AG20443 (cell line): ENCODE measurements around the gene PEX14.
A peak's percentile ranks its signal among the peaks of the same experiment; 100 is the strongest.
"Not testable (repeated sequence)": the region's sequence is repeated elsewhere in the genome, so short reads cannot be mapped to it uniquely, and the experiment has no call there.

Experiments
- DNase-seq: peaks from one replicate; pipeline ENCODE4 v3.0.0; 2012; ENCODE audit warnings: low spot score, mixed read lengths

The PEX14 gene

DNA sequence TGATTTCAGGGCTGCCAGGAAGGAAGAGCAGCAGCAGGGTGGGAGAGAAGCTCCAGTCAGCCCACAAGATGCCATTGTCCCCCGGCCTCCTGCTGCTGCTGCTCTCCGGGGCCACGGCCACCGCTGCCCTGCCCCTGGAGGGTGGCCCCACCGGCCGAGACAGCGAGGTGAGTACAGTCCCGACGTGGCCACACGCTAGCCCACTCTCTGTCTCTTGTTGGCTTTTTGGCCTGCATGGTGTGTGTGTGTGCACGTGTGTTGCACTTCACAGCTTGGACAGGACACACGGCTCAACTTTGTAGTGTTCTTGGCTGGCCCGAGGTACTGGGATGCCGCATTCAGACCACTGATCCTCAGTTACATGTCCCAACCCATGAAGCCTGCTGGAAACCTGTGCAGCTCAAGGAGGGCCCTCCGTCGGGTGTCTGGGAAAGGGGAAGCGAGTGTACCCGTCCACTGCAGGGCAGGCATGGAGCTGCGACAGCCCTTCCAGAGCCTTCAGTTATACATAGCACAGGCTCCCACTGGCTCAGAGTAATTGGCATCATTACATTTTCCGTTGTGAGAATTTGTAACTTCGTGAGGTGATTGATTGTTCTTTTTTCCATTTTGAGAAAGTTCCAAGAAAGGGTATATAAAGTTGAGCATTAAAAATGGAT is 24.5 kb upstream of the PEX14 start:
- DNase-seq: peak; percentile 18

DNA sequence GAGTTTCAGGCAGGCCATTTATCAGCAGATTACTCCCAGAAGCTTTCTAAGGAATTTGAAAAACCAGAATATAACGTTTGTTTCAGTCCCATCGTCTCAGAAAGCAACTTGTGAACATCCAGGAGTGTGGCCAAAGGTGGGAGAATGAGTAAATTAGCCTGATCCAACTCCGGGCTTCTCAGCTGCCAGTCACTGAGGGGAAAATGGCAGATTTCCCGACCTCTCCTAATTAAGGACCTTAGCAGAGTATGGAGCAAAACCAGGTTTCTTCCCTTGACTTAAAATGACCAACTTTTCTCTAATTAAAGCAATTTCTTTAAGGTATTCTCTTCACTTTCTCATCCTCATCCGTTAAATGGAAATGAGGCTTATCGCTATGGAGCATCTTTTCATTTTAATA is 23.9 kb upstream of the PEX14 start:
- peak; percentile 21 for DNase-seq

DNA sequence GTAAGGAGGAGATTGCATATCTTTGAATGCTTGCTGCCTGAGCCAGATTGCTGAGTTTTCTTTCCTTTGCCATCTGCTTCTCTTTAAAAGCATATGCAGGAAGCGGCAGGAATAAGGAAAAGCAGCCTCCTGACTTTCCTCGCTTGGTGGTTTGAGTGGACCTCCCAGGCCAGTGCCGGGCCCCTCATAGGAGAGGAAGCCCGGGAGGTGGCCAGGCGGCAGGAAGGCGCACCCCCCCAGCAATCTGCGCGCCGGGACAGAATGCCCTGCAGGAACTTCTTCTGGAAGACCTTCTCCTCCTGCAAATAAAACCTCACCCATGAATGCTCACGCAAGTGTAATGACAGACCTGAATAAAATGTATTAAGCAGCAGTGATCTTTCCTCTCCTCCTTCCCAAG is 23.5 kb upstream of the PEX14 start:
- peak; percentile 84 for DNase-seq

DNA sequence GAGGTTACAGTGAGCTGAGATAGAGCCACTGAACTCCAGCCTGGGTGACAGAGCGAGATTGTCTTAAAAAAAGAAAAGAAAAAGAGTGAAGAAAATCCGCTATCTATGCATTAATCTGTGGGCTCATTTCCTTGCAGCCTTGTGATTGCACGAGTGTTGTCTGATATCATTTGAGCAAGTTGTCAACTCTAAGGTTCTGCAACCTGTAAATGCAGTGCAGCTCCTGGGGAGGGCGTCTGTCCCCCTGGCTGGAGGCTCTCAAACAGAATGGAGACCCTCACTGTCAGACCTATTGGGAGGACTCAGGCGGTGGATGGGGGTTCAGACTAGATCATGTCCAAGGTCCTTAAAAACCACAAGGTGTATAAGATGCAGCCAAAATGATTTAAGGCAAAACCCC is 18.7 kb upstream of the PEX14 start:
- no peak for DNase-seq

DNA sequence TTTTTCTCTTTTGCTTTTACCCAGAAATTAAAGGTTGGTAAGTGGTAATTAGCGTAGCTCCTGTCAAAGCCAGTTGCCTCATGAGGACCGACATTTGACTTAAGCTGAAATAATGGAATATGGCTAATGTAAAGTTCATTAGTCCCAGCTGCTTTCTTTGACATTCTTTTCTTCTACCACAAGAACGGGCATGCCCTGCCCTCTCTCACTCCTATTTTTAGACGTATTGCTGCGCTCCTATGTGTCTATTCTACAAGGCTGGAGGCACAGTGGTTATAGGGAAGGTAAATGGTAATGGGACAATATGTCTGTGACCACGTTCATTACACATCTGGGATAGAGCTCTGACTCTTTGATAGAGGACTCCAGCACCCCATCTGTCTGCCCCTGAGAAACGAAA is 18.1 kb upstream of the PEX14 start:
- no peak for DNase-seq

DNA sequence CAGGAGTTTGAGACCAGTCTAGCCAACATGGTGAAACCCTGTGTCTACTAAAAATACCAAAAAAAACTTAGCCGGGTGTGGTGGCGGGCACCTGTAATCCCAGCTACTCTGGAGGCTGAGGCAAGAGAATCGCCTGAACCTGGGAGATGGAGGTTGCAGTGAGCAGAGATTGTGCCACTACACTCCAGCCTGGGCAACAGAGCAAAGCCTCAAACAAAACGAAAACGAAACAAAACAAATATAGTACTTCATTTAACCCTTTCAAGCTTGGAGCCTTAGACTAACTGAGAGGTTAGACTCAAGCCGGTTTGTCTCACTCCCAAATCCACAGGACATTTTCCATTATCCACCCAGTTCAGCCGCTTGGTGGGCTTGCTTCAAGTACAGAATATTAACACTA is 17.3 kb upstream of the PEX14 start:
- not testable (repeated sequence) for DNase-seq

DNA sequence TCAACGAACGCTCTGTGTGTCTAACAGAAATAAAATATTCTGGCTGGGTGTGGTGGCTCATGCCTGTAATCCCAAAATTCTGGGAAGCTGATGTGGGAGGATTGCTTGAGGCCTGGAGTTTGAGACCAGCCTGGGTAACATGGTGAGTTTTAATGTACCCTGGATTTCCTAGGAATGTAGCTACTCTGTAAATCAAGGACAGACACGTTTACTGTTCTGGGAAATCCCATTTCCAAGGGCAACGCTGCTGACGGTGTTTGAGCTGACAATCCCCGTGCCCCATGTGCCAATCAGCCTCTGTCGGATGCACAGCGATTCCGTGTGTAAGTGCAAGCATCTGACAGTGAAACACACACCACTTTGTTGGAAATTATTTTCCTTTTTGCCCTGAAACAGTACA is 16.9 kb upstream of the PEX14 start:
- DNase-seq: no peak

DNA sequence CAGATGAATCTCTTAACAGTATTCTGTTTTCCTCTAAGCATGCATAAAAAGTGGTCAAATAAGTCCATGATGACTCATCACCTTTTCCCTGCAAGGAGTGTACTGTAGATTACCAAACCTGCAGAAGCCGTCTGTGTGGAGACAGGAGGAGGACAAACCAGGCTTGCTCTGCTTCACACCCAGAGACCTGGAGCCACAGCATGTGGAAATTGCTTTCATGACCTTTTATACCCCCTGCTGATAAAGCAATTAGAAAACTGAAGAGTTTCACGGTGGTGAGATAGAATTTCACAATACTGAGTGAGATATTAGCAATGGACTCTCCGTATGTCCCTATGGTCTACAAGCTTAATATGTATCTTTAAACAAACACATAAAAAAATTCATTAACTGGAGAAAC is 15.6 kb upstream of the PEX14 start:
- DNase-seq: peak; percentile 69

DNA sequence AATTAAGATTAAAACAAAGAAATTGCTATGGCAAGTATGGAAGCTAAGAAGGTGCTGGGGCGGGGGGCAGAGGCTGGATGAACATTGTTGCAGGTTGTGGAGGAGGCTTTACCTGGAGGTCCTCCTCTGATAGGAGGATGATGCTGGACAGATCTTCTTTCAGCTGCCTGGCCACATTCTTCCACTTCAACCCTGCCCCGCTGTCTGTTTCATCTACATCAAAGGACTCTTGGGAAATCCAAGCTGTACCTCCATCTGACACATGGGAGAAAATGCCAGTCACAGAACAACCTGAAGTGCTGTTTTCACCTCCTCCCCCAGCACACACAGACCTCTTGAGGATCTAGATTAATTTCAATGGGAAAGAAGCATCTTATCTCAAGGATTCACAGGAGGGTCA is 7.7 kb upstream of the PEX14 start:
- no peak for DNase-seq

DNA sequence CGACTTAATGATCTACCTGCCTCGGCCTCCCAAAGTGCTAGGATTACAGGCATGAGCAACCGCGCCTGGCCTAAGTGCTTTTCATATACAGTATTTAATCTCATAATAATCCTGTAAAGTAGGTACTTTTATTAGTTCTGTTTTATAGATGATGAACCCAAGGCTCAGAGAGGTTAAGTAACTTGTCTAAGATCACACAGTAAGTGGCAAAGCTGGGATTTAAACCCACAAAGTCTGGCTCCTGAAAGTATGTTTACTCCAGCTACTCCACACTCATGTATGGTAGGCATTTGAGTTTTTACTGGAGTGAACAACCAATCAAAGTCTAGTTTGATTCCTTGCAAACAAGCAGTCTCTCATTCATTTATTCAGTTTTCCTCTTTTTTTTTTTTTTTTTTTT is 4.7 kb upstream of the PEX14 start:
- no peak for DNase-seq

DNA sequence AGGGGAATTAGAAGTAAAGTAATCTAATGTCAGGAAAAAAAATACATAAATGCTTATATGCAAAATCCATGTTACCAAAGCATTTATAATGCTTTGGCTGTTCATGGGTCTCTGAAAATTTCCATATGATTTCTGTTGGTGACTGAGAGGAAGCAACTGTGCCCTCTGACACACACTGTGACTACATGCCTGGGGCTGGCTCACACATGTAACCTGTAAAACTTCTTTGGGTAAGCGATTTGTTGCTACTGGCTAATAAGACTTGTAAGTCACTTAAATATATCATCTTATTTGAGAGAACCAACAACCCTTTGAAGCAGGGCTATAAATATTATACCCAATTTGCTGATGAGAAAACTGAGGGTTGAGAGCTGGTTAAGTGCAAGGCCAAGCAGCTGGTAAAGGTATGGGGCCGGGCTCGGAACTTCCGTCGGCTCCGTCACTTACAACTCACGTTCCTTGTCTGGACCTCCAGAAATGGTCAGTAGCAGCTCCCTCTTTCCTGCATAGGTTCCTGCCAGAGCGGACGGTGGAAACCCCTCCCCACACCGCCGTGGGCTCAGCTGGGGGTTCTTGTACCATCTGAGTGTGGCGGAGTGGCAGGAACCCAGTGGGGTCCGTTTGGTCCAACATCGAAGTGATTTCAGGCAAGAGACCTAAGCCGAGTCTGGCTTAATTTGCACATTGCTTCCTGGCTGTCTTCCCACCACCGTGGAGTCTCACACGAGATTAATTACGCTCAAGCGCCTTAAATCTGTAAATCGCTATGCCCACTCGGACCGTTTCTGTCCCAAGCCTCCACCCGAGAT is 3.1 kb upstream of the PEX14 start:
- no peak for DNase-seq

DNA sequence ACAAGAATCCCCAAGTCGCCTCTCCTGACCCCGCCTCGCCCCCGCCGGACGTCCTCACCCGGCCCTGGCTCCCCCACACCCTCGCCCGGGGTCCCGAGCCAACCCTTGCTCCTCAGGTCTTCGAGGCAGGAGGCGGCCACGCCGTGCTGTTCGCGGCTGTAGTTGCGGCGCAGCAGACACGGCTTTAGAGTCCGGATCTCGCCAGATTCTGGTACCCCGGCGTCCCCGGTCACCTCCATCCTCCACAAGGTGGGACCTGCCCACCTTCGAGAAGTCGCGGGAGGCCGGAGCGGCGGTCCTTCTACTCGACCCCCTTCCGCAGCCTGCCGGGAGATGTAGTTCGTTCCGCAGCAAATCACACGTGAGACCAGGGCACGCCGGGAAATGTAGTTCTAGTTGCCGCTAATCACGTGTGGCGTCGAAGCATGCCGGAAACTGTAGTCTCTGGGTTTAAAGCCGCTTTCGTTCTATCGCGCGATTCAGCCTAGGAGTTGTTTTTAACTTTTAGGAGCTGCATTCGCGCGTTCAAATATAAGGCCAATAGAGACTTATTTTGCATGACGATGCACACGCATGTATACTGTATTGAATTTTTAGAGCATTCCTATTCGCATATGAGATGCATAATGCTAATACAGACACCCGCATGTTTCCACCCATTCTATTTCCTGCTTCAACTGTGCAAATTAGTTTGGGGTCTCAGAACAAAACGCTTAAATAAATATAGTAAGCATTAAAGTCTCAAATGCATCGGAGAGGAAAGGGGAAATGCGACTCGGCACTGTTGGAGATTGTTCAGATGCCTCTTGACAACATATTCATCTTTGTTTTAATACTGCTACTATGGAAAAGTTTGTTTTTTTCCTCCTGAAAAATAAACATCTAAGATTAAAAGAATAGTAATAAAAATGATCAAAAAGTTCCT is 2.3 kb upstream of the PEX14 start, which contains the start of gene DFFA:
Gene DFFA, minus strand, starts transcription at position 310 of the 925 bp plus-strand sequence. Its CDS starts 71 bp downstream, at position 239.
- DNase-seq: peak; percentile 95

DNA sequence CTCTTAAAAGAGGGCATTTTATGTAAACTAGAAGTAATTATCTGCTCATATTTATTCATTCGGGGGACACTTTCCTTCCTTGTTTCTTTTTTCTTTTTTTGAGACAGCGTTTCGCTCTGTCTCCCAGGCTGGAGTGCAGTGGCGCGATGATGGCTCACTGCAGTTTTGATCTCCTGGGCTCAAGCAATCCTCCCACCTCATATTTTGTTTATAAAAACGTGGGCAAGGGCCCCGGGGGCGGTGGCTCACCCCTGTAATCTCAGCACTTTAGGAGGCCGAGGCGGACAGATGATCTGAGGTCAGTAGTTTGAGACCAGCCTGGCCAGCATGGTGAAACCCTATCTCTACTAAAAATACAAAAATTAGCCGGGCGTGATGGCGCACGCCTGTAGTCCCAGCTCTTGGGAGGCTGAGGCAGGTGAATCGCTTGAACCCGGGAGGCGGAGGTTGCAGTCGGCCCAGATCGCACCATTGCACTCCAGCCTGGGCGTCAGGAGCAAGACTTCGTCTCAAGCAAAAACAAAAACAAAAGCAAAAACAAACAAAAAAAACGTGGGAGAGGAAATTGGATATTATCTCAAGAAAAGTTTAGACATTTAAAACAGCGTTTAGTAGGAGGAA is 1.5 kb upstream of the PEX14 start:
- no peak for DNase-seq

DNA sequence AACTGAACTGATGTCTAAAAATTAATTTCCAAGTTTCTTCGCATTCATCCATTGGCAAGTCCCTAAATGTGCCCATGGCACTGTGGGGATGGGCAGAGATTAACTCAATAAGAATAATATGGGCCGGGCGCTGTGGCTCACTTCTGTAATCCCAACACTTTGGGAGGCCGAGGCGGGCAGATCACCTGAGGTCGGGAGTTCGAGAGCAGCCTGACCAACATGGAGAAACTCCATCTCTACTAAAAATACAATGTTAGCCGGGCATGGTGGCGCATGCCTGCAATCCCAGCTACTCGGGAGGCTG is 489 bp upstream of the PEX14 start:
- DNase-seq: not testable (repeated sequence)

DNA sequence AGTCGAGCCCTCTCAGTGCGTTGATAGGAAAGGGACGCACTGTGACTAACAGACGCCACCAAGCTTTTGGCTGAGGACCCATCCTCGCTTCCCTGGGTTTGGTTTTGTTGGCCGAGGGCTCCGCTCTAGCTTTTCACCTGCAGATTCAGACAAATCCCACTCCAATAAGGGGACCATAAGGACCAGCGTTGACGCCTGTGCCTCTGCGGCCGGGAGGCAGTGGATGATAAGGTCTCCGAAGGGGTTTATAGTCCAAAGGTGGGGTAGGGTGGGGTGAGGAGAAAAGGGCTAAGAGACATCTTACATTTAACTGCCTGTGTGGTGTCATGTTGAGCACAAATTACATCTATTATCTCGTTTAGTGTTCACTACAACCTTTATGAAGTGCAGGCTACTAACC is 760 bp downstream of the PEX14 start:
- DNase-seq: no peak

DNA sequence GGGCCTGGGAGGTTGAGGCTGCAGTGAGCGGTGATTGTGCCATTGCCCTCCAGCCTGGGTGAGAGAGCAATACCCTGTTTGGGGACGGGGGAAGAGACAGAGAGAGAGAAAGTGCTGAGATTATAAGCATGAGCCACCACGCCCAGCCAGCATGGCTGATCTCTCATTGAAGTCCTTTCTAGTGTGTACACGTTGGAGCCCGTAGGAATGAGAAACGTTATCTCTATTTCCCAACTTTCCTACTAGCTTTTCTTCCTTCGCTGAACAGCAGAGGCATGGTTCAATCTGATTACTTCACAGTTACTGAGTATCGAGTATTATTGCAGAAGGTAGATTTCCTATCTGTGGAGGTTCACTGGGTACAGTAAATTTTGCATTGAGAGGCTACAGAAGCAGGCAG is 4.5 kb downstream of the PEX14 start:
- DNase-seq: no peak

DNA sequence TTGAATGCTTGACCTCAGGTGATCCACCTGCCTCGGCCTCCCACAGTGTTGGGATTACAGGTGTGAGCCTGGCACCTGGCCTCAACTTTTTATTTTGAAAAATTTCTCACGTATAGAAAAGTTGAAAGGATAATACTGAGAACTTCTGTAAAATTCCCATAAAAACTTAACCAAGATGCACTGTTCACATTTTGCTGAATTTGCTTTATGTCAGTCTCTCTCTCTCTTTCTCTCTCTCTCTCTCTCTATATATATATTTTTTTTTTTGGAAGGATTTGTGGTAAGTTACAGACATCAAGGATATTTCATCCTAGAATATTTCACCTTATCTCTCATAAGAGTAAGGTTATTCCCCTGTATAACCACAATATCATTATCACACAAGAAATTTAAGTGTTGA is 5.9 kb downstream of the PEX14 start:
- DNase-seq: no peak

DNA sequence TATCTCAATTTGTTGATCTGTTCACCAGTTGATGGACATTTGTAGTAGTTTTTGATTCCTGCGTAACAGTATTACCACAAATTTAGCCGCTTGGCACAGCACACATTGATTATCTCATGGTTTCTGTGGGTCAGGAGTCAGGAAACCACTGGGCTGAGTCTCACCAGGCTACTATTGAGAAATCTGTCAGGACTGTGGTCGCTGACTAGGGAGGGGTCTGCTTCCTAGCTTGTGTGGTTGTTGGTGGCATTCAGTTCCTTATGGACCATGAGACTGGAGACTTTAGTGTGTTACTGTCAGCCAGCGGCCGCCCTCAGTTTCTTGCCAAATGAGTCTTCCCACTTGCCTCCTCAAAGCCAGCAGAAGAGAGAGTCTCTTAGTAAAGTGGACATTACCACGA is 9.8 kb downstream of the PEX14 start:
- no peak for DNase-seq

DNA sequence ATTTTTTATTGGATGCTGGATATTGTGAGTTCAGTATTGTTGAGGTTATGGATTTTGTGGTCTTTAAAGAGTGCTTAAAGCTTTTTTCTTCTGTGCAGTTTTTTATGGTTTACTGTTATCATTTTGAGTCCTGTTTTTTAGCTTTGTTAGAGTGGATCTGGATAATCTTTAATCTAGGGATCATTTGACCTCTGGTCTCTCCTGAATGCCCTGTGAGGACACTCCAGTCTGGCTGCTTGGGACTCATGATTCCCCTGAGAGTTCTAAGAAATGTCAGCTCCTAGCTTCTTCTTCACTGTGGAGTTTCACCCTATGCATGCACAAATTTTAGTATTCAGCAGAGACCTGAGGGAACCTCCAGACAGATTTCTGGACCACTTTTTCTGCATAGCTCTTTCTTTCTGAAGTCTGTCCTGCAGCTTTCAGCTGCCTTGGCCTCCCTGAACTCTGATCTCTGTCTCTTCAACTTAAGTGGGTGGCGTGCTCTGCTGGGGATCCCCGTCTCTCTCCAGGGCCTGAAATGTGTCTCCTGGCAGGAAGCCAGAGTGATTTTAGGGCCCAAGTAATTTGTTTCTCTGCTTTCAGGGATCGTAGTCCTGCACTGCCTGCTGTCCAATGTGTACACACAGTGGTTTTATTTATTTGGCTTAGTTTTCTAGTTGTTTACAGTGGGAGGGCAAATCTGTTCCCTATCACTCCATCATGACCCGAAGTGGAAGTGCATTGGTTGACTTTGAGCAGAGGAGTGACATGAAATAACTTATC is 14.7 kb downstream of the PEX14 start:
- DNase-seq: no peak

DNA sequence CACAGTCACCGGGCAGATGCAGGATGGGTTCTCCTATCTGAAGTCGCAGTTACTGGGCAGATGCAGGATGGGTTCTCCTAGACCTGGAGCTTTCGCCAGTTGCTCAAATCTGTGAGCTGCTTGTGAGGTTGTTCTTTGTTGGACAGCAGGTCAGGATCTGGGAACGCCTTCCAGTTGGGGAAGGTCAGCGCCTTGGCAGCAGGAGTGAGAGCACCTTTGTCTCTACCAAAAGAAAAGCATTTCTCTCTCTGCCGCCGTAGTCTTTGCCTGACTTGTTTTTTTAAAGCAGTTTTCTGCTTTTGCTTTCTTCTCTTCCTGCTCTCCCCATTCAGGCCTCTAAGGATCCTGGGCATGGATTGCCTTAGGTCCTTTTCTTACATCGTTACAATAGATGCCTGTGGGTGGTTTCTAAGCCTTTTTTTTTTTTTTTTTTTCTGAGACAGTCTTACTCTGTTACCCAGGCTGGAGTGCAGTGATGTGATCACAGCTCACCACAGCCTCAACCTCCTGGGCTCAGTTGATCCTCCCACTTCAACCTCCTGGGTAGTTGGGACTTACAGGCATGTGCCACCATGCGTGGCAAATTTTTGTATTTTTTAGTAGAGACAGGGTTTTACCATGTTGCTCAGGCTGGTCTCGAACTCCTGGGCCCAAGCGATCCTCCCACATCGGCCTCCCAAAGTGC is 15.7 kb downstream of the PEX14 start:
- DNase-seq: no peak

DNA sequence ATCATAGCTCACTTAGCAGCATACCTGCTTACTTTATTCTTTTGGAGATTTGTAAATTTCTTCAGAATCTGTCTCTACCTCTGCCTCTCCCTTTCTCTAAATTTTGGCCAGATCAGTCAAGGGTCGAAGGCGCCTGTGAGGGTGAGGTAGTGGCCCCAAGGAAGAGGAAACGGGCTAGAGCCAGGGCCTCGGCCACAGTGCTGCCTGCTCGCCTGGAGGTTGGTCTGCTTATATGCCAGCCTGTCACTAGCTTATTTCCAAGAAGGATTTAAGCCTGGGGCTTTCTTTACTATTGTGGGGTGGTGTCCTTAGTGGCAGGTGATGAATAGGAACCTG is 19.6 kb downstream of the PEX14 start:
- no peak for DNase-seq
